NCI-H1694 (cell line): Measurements from ENCODE around the gene TIPARP.

ENCODE experiments used
- DNase-seq: peaks from one replicate; lab custom pipeline; 2025; lab: John Stamatoyannopoulos, UW

The TIPARP gene

GRCh38 chr3:156674046-156674910 lies at the start of gene TIPARP:
Gene TIPARP, plus strand, starts transcription at chr3:156674590. Its CDS starts 3,108 bp downstream, at chr3:156677698.
- DNase-seq, result peak; percentile 93

DNA sequence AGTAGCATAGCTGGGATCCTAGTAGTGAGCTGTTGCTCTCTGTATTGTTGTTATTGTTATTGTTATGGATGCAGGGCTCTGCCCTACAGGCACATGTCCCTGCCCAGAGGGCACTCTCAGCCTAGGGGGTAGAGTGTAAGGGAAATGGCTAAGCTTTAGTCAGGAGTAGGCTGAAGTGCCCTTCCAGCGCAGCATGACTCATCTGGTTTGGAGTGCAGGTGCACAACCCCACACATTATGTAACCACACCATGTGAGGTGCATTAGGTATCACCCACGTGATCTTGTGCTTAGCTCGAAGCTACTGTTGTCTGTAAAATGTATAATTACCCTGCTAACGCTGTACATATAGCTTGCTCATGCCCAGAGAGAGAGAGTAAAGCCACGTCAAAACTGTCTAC lies 48.3 kb upstream of the TIPARP start:
- DNase-seq, result no peak

DNA sequence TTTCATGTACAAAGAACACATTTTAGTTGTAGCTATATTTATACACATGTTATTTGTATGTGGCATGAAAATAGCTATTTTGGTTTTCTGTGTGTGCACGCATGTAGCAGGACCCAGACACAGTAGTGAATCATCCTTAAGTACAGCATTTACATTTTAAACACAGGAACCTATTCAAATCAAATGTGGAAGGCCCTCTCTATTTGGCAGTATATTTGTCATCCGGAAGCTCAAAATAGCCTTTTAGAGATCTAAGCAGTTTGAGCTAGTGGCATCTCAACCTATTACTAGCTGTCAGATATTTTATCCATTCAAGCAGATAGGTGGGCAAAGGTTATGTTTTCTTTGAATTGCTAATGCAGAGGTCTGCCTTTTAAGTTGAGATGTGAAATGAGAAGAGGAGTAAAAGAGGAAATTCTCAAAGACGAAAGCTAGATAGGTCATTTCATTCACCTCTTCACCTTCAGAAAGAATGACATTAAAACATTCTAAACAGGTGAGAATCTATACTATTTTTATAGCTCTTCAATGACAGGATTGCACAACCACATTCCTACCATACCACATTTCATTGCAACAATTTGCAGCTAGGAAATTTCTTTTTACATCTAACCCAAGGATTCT lies 46.3 kb upstream of the TIPARP start:
- no peak for DNase-seq

DNA sequence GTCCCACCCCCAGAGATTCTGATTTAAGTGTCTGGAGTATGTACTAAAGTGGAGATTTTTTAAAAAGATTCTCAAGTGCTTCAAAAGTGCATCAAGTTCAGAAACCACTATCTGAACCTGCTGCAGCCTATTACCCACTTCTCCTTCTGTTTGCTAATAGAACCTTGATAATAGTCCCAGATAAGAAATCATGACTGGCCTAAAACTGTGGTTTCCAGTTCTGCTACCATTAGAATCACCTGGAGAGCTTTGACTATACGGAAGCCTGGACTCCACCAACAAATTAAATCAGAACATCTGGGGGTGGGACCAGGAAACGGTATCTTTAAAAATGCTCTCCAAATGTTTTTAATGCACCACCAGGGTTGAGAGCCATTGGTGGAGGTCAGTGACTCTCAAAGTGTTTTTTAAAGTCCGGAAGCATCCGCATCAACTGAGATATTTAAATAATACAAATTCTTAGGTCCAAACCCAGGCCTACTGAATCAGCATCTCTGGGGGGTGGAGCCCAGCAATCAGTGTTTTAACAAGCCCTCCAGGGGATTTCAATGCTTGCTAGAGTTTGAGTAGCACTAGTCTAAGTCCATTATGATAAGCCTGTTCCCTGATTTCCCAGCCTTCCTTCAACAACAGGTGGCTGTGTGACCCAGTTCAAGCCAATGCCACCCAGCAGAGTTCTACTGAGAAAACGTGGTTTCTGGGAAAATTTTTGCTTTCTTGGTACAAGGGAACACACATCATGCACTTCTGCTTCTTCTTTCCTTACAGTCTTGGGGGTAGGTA lies 45.4 kb upstream of the TIPARP start:
- no peak for DNase-seq

GRCh38 chr3:156630081-156630772 lies 44.2 kb upstream of the TIPARP start:
- DNase-seq, result no peak

GRCh38 chr3:156630773-156631093 lies 43.7 kb upstream of the TIPARP start:
- DNase-seq, result no peak

DNA sequence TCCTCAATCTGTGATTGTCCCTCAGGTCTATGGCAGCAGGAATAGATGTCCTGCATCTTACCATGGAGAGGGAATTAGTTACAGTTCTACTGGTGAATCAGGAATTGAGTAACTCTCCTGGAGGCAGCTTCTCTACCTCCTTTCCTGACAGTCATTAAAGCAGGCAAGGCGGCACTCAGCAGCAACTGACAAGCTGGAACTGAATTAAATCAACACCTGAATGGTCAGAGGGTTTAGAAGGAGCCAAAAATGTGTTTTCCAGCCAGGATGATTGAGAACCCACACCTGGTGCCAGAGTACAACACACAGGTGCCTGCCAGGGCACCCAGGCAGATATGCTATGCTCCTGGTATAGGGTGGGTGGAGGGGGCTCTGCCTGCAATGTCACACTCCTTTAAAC lies 43.1 kb upstream of the TIPARP start:
- no peak for DNase-seq

DNA sequence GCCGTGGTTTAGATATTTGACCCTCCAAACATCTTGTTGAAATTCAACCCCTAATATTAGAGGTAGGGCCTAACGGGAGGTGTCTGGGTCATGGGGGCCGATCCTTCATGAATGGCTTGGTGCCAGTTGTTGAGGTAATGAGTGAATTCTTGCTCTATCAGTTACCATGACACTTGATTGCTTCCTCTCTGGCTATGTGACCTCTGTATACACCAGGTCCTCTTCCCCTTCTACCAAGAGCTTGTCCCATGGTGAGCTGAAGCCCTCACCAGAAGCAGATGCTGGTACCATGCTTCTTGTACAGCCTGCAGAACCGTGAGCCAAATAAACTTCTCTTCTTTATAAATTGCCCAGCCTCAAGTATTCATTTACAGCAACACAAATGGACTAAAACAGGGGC lies 41.8 kb upstream of the TIPARP start:
- no peak for DNase-seq

GRCh38 chr3:156633335-156633734 lies 41.1 kb upstream of the TIPARP start:
- DNase-seq, result no peak

- no peak for DNase-seq
These were observed 39.4 kb upstream of the TIPARP start for GRCh38 chr3:156635034-156635433.

GRCh38 chr3:156635973-156636372 lies 38.4 kb upstream of the TIPARP start:
- DNase-seq, result no peak

DNA sequence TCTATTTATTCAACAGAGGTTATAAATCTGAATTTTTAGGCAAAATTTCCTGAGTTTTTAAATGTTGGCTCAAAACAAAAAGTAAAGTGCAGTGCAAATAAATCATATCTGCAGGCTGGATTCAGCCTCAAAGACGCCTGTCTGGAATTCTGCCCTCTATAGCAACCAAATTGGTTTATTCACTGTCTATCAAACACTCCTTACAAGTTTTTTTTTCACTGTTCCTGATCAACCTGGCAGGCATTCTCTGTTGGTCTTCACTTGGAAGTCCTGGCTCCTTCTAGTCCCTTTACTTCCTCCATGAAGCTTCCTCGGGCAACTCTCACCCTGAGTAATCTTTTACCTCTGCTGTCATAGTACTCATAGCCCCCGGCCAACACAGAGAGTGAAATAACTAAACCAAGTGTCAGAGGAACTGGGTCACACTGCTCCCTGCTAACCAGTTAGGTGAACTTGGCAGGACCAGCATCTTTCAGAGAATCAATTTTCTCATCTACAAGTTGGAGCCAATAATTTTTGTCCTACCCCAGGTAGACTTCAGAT lies 36.8 kb upstream of the TIPARP start:
- DNase-seq, result no peak

DNA sequence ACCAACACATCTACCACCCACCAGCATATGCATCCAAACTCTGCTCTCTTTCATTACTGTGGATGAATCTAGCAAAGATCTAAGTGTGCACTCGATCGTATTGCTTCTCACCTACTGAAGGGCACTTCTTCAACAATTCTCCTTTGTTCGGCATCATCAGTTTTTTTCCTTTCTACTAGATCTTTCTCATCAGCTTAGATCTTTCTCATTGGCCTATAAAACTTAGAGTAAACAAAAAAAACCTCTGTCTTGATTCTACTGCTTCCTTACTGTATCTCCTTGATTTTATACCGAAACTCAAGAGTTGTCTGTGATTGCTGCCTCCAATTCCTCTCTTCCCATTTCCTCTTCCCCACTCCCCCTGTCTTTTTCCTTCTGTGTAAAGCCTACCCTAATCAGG lies 36.1 kb upstream of the TIPARP start:
- no peak for DNase-seq

DNA sequence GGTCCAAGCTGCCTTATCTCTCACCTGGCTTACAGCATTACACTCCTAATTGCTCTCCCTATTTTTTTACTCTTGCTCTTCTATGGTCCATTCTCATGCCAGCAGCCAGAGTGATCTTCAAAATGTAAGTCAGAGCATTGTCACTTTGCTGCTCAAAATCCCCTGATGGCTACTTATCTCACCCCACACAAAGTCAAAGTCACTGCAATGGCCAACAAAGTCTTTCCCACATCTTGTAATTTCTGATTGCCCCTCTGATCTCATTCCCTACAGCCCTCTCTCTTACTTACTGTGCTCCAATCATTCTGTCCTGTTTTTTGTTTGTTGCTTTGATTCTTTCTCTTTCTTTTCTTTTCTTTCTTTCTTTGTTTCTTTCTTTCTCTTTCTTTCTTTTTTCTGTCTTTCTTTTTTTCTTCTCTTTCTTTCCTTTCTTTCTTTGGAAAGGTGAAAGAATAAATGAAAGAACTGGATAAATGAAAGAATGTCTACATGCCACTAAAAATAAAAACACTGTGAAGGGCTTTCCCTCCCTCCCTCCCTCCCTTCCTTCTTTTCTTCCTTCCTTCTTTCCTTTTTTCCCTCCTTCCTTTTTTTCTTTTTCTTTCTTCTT lies 34.9 kb upstream of the TIPARP start:
- DNase-seq, result no peak

DNA sequence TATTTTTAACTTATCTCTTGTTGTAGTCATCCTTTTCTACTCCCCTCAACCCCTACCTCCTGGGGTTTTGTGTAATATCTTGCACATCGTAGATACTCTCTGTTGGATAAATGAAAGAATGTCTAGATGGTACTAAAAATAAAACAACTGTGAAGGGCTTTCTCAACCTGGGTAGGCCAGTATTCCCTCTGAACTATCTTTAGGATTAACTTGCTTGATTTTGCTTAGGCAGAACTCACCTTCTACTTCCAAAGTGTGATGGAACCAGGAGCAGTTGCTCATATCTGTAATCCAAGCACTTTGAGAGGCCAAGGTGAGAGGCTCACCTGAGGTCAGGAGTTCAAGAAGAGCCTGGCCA lies 32.8 kb upstream of the TIPARP start:
- no peak for DNase-seq

DNA sequence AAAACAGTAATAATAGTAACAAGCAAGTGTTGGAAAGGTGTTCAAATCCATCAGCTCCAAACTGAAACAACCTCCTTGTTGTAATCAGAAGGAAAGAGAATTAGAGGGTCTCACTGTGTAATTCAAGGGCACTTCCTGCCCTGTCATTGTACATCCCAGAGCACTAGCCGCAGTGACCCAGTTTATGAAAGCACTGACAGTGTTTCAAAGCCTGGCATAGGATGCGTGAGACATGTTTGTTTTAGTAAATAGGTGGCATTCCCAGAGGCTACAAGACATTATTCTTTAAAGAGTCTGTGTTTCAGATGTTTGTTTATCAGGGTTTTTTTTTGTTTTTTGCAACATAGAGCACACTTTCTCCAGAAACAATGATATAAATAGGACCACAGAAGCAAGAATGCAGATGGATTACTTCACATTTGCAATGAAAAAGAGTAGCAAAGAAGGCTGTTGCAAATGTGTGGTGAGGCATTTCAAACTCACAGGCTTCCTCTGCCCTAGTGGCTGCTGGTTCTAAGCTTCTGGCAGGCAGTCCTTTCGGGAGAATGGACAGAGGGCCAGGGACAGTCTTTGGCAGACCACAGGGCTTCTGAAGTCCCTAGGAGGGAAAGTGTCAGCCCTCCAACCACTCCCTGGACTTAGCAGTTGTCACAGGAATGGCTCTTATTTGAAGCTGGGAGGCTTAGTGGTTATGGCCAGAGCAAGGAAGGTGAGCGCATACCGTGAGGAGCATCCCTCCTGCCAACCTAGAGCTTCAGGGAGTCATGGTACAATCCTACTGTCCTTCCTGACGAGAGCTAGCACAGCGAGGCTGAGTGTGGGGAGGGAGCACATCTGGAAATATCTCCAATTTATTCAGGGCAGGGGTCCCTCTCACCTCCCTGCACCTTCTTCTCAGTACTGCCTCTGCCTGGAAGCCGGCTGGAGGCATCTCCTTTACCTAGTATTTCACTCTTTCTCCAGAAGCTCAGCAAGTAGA lies 31.4 kb upstream of the TIPARP start:
- no peak for DNase-seq

DNA sequence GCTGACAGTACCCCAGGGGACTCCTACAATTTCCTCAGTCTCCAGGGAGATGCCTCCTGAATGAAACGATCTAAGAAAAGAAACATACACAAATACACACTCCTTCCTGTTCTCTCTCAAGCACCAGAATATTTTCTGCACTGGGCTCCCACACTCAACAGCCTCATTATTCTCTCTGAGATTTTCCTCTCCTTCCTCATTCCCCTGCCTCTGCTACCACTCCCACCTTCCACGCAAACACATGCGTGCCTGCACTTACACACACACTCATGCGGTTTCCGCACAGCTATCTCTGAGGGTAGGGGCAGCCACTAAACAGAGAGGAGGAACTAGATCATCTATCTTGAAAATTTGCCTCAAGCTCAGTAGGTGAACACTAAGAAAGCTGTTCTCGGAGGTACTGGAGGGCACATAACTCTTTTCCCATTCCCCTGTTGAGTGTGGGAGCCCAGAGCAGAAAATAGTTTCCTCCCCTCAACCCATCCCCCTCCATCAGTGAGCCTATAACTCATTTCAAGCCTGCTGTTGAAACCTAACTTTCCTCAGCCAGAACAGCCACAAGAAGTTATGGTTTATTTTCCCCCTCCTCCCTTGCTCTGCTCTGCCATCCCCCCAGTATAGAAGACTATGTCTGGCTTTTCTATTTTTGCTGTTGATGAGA lies 30.5 kb upstream of the TIPARP start:
- no peak for DNase-seq

- no peak for DNase-seq
These were observed 29.4 kb upstream of the TIPARP start for GRCh38 chr3:156644958-156645357.

- DNase-seq, result no peak
These were observed 27.4 kb upstream of the TIPARP start for GRCh38 chr3:156646958-156647357.

DNA sequence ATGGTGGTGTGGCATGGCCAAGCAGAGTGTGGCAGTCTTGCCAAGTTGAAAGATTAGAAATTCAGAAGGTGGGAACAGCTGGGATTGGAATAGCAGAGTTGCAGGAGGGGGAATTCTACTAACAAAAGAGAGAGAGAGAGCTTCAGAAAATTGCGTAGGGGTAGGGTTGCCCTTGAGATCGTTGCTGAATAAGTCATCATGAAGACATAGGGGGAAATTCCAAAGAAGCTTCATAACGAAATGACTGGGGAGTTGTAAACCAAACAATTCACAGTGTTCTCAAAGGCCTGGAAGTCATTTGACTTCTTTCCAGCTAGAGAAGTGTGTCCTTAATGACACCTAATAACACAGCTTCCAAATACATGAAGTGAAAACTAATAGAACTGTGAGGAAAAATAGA lies 26.3 kb upstream of the TIPARP start:
- DNase-seq, result no peak
